ENCODE measurements around the gene AHDC1. TPM values are rescaled to one million over a fixed set of nuclear protein-coding genes. Genes with fewer than 3 reads are reported as not detected.

AHDC1 gene
- total and polyA plus RNA-seq, 2 of the 13 experiments (the other 11 are each of a cell fraction or from before 2014, with no cell fraction given) = 1.0 to 2.7 TPM

DNA sequence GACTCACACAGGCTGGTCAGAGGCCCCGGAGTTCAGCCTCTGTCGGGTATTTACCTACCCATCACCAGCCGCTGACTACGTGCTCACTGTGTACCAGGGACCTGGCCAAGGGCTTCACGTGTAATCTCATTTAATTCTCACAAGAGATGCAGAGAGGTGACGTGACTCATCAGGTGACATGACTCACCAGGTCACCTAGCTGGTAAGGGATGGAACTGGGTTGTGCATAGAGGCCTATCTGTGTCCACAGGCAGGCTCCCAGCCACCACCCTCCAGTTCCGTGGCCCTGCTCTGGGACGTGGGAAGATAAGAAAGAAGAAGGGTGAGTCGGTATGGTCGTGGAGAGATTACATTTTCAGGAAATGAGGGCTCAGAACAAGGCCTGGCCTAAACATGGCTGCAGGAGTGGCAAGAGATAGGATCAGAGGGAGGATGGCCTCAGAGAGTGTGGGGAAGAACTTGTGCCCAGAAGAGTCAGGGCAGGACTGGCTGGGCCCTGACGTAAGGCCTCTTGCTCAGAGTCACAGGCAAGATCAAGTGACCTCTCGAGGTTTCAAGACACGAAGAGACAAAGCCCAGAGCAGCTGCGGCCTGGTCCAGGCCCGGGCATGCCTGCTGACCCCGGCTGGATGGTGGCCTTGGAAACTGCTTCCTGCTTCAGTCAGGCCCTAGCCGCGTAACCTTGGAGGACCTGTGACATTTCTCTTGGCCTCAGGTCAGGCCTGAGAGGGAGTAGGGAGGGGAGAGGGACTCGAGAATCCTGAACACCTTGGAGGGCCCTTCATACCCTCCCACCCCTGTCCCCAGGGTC, 61.3 kb downstream of the AHDC1 start (continued):
- TF ChIP-seq, protein P1, sequence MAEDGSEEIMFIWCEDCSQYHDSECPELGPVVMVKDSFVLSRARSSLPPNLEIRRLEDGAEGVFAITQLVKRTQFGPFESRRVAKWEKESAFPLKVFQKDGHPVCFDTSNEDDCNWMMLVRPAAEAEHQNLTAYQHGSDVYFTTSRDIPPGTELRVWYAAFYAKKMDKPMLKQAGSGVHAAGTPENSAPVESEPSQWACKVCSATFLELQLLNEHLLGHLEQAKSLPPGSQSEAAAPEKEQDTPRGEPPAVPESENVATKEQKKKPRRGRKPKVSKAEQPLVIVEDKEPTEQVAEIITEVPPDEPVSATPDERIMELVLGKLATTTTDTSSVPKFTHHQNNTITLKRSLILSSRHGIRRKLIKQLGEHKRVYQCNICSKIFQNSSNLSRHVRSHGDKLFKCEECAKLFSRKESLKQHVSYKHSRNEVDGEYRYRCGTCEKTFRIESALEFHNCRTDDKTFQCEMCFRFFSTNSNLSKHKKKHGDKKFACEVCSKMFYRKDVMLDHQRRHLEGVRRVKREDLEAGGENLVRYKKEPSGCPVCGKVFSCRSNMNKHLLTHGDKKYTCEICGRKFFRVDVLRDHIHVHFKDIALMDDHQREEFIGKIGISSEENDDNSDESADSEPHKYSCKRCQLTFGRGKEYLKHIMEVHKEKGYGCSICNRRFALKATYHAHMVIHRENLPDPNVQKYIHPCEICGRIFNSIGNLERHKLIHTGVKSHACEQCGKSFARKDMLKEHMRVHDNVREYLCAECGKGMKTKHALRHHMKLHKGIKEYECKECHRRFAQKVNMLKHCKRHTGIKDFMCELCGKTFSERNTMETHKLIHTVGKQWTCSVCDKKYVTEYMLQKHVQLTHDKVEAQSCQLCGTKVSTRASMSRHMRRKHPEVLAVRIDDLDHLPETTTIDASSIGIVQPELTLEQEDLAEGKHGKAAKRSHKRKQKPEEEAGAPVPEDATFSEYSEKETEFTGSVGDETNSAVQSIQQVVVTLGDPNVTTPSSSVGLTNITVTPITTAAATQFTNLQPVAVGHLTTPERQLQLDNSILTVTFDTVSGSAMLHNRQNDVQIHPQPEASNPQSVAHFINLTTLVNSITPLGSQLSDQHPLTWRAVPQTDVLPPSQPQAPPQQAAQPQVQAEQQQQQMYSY (CRISPR knock-in tag; IDR thresholded peaks at IDR 0.05) = no peak
- TF ChIP-seq YEATS4 (CRISPR knock-in tag; IDR thresholded peaks at IDR 0.05; ENCODE audit: borderline replicate concordance) (peak; percentile 40; the same call in 1 of the 2 replicates), MTA3 (CRISPR knock-in tag; IDR thresholded peaks at IDR 0.05) (no peak), PHB2 (IDR thresholded peaks at IDR 0.05; ENCODE audit: partially characterized antibody) (no peak), EED (CRISPR knock-in tag; IDR thresholded peaks at IDR 0.05) (0 out of 2 replicates have a peak, but pooled peaks have one; percentile 36), NR2F6 (IDR thresholded peaks at IDR 0.05) (peak; percentile 55), NR2F6 (CRISPR knock-in tag; IDR thresholded peaks at IDR 0.05) (peak; percentile 90), ZNF224 (CRISPR knock-in tag; IDR thresholded peaks at IDR 0.05) (0 out of 2 replicates have a peak, but pooled peaks have one; percentile 37), HMGA1 (CRISPR knock-in tag; conservative IDR thresholded peaks at IDR 0.05) (no peak), DMAP1 (CRISPR knock-in tag; IDR thresholded peaks at IDR 0.05) (peak; percentile 55; the same call in 1 of the 2 replicates), HOXD1 (CRISPR knock-in tag; IDR thresholded peaks at IDR 0.05) (no peak; the same call in 1 of the 2 replicates), ZNF10 (CRISPR knock-in tag; IDR thresholded peaks at IDR 0.05; ENCODE audit: borderline replicate concordance, low read depth) (no peak), ARNT2 (CRISPR knock-in tag; IDR thresholded peaks at IDR 0.05; ENCODE audit: low read depth) (no peak), IRX3 (CRISPR knock-in tag; IDR thresholded peaks at IDR 0.05; ENCODE audit: borderline replicate concordance, low read depth) (no peak), ZNF552 (CRISPR knock-in tag; IDR thresholded peaks at IDR 0.05; ENCODE audit: borderline replicate concordance) (no peak)
- TF ChIP-seq, protein P2, sequence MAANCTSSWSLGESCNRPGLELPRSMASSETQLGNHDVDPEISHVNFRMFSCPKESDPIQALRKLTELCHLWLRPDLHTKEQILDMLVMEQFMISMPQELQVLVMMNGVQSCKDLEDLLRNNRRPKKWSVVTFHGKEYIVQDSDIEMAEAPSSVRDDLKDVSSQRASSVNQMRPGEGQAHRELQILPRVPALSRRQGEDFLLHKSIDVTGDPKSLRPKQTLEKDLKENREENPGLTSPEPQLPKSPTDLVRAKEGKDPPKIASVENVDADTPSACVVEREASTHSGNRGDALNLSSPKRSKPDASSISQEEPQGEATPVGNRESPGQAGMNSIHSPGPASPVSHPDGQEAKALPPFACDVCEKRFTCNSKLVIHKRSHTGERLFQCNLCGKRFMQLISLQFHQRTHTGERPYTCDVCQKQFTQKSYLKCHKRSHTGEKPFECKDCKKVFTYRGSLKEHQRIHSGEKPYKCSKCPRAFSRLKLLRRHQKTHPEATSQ (CRISPR knock-in tag; IDR thresholded peaks at IDR 0.05; ENCODE audit: borderline replicate concordance) = no peak
- TF ChIP-seq, protein P3, sequence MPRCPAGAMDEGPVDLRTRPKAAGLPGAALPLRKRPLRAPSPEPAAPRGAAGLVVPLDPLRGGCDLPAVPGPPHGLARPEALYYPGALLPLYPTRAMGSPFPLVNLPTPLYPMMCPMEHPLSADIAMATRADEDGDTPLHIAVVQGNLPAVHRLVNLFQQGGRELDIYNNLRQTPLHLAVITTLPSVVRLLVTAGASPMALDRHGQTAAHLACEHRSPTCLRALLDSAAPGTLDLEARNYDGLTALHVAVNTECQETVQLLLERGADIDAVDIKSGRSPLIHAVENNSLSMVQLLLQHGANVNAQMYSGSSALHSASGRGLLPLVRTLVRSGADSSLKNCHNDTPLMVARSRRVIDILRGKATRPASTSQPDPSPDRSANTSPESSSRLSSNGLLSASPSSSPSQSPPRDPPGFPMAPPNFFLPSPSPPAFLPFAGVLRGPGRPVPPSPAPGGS (CRISPR knock-in tag; IDR thresholded peaks at IDR 0.05) = 0 out of 2 replicates have a peak, but pooled peaks have one; percentile 60
- TF ChIP-seq, protein P4, sequence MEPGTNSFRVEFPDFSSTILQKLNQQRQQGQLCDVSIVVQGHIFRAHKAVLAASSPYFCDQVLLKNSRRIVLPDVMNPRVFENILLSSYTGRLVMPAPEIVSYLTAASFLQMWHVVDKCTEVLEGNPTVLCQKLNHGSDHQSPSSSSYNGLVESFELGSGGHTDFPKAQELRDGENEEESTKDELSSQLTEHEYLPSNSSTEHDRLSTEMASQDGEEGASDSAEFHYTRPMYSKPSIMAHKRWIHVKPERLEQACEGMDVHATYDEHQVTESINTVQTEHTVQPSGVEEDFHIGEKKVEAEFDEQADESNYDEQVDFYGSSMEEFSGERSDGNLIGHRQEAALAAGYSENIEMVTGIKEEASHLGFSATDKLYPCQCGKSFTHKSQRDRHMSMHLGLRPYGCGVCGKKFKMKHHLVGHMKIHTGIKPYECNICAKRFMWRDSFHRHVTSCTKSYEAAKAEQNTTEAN (CRISPR knock-in tag; conservative IDR thresholded peaks at IDR 0.05) = 0 out of 2 replicates have a peak, but pooled peaks have one; percentile 26
- TF ChIP-seq, protein P5, sequence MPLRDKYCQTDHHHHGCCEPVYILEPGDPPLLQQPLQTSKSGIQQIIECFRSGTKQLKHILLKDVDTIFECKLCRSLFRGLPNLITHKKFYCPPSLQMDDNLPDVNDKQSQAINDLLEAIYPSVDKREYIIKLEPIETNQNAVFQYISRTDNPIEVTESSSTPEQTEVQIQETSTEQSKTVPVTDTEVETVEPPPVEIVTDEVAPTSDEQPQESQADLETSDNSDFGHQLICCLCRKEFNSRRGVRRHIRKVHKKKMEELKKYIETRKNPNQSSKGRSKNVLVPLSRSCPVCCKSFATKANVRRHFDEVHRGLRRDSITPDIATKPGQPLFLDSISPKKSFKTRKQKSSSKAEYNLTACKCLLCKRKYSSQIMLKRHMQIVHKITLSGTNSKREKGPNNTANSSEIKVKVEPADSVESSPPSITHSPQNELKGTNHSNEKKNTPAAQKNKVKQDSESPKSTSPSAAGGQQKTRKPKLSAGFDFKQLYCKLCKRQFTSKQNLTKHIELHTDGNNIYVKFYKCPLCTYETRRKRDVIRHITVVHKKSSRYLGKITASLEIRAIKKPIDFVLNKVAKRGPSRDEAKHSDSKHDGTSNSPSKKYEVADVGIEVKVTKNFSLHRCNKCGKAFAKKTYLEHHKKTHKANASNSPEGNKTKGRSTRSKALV (CRISPR knock-in tag; IDR thresholded peaks at IDR 0.05) = no peak

Measured in HepG2 (cell line).